Tibial nerve (tissue), 3 donors: Measurements from ENCODE around the gene MED12L.

Experiments
- POLR2A ChIP-seq, 2 donors: fragments of 450-650 bp; IDR thresholded peaks; one replicate each; pipeline ENCODE4 v1.6.1; 2017; ENCODE audit warnings: antibody characterized with exemption in 2 of 2, mild to moderate bottlenecking in 2 of 2, moderate library complexity in 2 of 2
- TF ChIP-seq, protein P1 (sequence below), 5 experiments: fragments of 200-600 bp in 3 of 5; fragments of 450-650 bp in 2 of 5; sonication (generic) in 3 of 5; IDR thresholded peaks; one replicate each; pipeline ENCODE4 v1.5.1; 2016 to 2019; ENCODE audit warnings: antibody characterized with exemption in 5 of 5, mild to moderate bottlenecking in 3 of 5, moderate library complexity in 2 of 5

DNA sequence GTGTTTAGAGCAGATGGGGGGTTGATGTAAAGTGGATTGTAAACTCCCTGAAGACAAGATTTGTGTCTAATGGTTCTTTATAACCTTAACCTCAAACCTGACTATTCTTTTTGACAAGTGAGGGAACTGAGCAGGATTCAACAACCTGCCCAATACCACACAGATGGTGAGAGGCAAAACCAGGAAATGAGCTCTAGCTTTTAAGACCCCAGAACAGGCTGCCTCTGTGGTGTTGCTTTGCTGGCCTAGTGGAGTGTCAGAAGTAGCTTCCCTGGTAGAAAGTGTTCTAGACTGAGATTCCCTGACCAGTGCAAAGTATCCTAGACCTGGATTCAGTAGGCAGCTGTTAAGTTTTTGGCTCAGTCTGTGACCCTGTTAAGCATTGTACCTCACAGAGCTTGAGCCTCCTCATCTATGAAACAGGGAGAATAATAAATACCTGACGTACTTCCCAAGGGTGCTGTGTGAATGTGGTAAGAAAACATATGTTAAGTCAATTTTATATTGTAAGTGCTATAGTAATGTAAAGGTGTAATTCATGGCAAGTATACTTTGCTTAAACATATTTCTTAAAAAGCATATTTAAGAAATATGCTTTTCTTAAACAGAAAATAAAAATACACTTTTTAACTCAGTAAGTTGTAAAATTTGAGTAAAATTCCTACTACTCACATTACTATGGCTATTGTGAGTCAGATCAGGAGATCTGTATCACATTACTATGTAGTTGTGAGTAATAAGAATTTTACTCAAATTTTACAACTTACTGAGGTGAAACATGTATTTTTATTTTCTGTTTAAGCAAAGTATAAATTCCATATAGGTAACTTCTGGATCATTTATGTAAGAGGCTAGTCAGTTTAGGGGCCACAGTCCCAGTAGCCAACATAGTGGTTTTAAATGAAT, 222.4 kb downstream of the MED12L start:
- TF ChIP-seq, protein P1, sequence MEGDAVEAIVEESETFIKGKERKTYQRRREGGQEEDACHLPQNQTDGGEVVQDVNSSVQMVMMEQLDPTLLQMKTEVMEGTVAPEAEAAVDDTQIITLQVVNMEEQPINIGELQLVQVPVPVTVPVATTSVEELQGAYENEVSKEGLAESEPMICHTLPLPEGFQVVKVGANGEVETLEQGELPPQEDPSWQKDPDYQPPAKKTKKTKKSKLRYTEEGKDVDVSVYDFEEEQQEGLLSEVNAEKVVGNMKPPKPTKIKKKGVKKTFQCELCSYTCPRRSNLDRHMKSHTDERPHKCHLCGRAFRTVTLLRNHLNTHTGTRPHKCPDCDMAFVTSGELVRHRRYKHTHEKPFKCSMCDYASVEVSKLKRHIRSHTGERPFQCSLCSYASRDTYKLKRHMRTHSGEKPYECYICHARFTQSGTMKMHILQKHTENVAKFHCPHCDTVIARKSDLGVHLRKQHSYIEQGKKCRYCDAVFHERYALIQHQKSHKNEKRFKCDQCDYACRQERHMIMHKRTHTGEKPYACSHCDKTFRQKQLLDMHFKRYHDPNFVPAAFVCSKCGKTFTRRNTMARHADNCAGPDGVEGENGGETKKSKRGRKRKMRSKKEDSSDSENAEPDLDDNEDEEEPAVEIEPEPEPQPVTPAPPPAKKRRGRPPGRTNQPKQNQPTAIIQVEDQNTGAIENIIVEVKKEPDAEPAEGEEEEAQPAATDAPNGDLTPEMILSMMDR (IDR thresholded peaks at IDR 0.05), result no peak
- no peak for TF ChIP-seq POLR2A (IDR thresholded peaks at IDR 0.05)
